K562 (cell line): ENCODE results near the gene PRKCE. TPM values are rescaled to one million over a fixed set of nuclear protein-coding genes. Genes with fewer than 3 reads are reported as not detected.

Source experiments
- ATAC-seq: fragments of 200-7000 bp; cut with Tn5 transposase; 3 replicates; pipeline ENCODE4 v1.9.1; 2020; ENCODE audit warnings: moderate library complexity
- BruUV-seq: library from RNA; stranded (reverse); fragments of 400-500 nt; replicated peaks from 2 replicates; lab custom pipeline; 2021; lab: Mats Ljungman, UMichigan
- CTCF ChIA-PET: fragments of 300-600 bp; formaldehyde crosslinking; extraction: SDS; loops from one replicate; lab custom pipeline; 2021; ENCODE audit warnings: low intra/inter-chr PET ratio; lab: Yijun Ruan, JAX
- POLR2A ChIA-PET: fragments of 300-600, 350-650 bp; sonication (Branson Sonifier 250); formaldehyde crosslinking; extraction: SDS; loops from one replicate; lab custom pipeline; 2021; ENCODE audit warnings: antibody characterized with exemption, inconsistent platforms; lab: Yijun Ruan, JAX
- DNase-seq, 4 experiments: peaks; one replicate each; pipeline versions ENCODE4 v3.0.0 to v3.0.0-alpha.2; 2011 to 2018; ENCODE audit warnings: low spot score in 3 of 4, mixed read lengths in 3 of 4; ENCODE audit errors: extremely low read depth in 1 of 4
- FAIRE-seq: peaks from 2 replicates; lab custom pipeline; 2011; peaks lifted over from hg19 to GRCh38; lab: Jason Lieb, UNC
- H2AFZ ChIP-seq: 2 replicates; pipeline ENCODE4 v1.6.0; 2011; ENCODE audit warnings: low read depth, low read length, control low read depth, inconsistent platforms
- H3K27ac ChIP-seq: fragments of 200-600 bp; 3 replicates; pipeline ENCODE4 v1.8.0; 2011; ENCODE audit warnings: low read depth, mild to moderate bottlenecking, control low read depth, inconsistent platforms, low read length, moderate library complexity, mixed read lengths; ENCODE audit errors: extremely low read depth
- H3K27me3 ChIP-seq, 2 experiments: fragments of 300-600 bp in 1 of 2; 2 replicates in 1 of 2; 3 replicates in 1 of 2; pipeline versions ENCODE4 v1.6.0 to v1.8.0; 2011; ENCODE audit warnings: inconsistent platforms in 2 of 2, low read length in 2 of 2, mild to moderate bottlenecking in 1 of 2, mixed read lengths in 1 of 2, moderate library complexity in 1 of 2; ENCODE audit not compliant: control insufficient read depth in 2 of 2, insufficient read depth in 2 of 2
- H3K36me3 ChIP-seq: fragments of 300-600 bp; 3 replicates; pipeline ENCODE4 v1.8.0; 2011; ENCODE audit warnings: mild to moderate bottlenecking, low read length, inconsistent platforms; ENCODE audit not compliant: control insufficient read depth, insufficient read depth
- H3K4me1 ChIP-seq, 2 experiments: fragments of 200-600 bp in 1 of 2; replicated peaks in 1 of 2; 2 replicates in 1 of 2; 3 replicates in 1 of 2; pipeline versions ENCODE4 v1.5.1 to v1.8.0; 2011; ENCODE audit warnings: inconsistent platforms in 2 of 2, low read length in 2 of 2, mild to moderate bottlenecking in 1 of 2, mixed read lengths in 1 of 2, moderate library complexity in 1 of 2; ENCODE audit not compliant: control insufficient read depth in 2 of 2, insufficient read depth in 2 of 2
- H3K4me2 ChIP-seq: 2 replicates; pipeline ENCODE4 v1.6.1; 2011; ENCODE audit warnings: low read length, control low read depth, inconsistent platforms, mixed read lengths; ENCODE audit not compliant: insufficient read depth
- H3K4me3 ChIP-seq: fragments of 200-600 bp; sonication (generic), shearing (Covaris generic); 2 replicates; pipeline ENCODE4 v1.5.1; 2016; ENCODE audit warnings: control low read depth, inconsistent platforms
- H3K79me2 ChIP-seq: fragments of 200-600 bp; 3 replicates; pipeline ENCODE4 v1.8.0; 2011; ENCODE audit warnings: low read length, inconsistent platforms; ENCODE audit not compliant: control insufficient read depth, insufficient read depth
- H3K9ac ChIP-seq, 2 experiments: 2 replicates each; pipeline versions ENCODE4 v1.6.0 to v1.6.1; 2011; ENCODE audit warnings: low read depth in 2 of 2, low read length in 2 of 2, control low read depth in 1 of 2, inconsistent platforms in 1 of 2, mild to moderate bottlenecking in 1 of 2, mixed read lengths in 1 of 2; ENCODE audit not compliant: insufficient read depth in 1 of 2
- H3K9me1 ChIP-seq: one replicate; pipeline ENCODE4 v1.6.0; 2011; ENCODE audit warnings: inconsistent platforms, mild to moderate bottlenecking, low read length, moderate library complexity; ENCODE audit not compliant: control insufficient read depth, insufficient read depth
- H3K9me3 ChIP-seq: replicated peaks from 2 replicates; pipeline ENCODE4 v1.5.1; 2011; ENCODE audit warnings: low read depth, low read length, inconsistent platforms; ENCODE audit not compliant: control insufficient read depth, insufficient read depth
- H4K20me1 ChIP-seq: replicated peaks from 2 replicates; pipeline ENCODE4 v1.6.1; 2011; ENCODE audit warnings: low read length, inconsistent platforms, mixed read lengths; ENCODE audit not compliant: control insufficient read depth, insufficient read depth
- HMGN3 ChIP-seq: IDR thresholded peaks from 2 replicates; pipeline ENCODE4 v1.6.1; 2011; ENCODE audit warnings: borderline replicate concordance, low read depth, mild to moderate bottlenecking, mixed read lengths, low read length; ENCODE audit not compliant: insufficient read length; ENCODE audit errors: extremely low read depth
- IFI16 ChIP-seq: fragments of 250-450 bp; sonication (Bioruptor Pico); IDR thresholded peaks from 2 replicates; pipeline ENCODE4 v2.1.2; 2022; ENCODE audit warnings: mild to moderate bottlenecking, inconsistent platforms
- KLF10 ChIP-seq: fragments of 250-450 bp; sonication (Bioruptor Pico); IDR thresholded peaks from 2 replicates; pipeline ENCODE4 v1.6.1; 2021; ENCODE audit warnings: matching md5 sums
- MCM2 ChIP-seq: fragments of 450-650 bp; IDR thresholded peaks from 2 replicates; pipeline ENCODE4 v1.6.1; 2017; ENCODE audit warnings: low read depth, mild to moderate bottlenecking
- RFX1 ChIP-seq: fragments of 450-650 bp; IDR thresholded peaks from 2 replicates; pipeline ENCODE4 v1.6.1; 2016; ENCODE audit warnings: mild to moderate bottlenecking, moderate library complexity
- SMC3 ChIP-seq: conservative IDR thresholded peaks from 2 replicates; pipeline ENCODE4 v1.6.1; 2011; ENCODE audit warnings: low read depth, low read length, improper control_type of control experiment; ENCODE audit not compliant: insufficient read depth
- SP2 ChIP-seq: IDR thresholded peaks from 2 replicates; pipeline ENCODE4 v1.6.1; 2011; ENCODE audit warnings: mild to moderate bottlenecking, low read depth, low read length, moderate library complexity; ENCODE audit not compliant: poor library complexity, severe bottlenecking; ENCODE audit errors: extremely low read depth
- TSC22D4 ChIP-seq: fragments of 450-650 bp; IDR thresholded peaks from 2 replicates; pipeline ENCODE4 v1.6.1; 2016; ENCODE audit warnings: missing genetic modification characterization, missing biosample characterization, control low read depth
- ZNF146 ChIP-seq: IDR thresholded peaks from one replicate; pipeline ENCODE4 v1.6.1; 2018; ENCODE audit warnings: missing compliant biosample characterization; ENCODE audit not compliant: unreplicated experiment
- ZNF174 ChIP-seq: fragments of 250-450 bp; sonication (Bioruptor Pico); IDR thresholded peaks from 2 replicates; pipeline ENCODE4 v1.4.0; 2020; ENCODE audit warnings: mild to moderate bottlenecking
- WGBS: fragments of 100-300 bp; shearing (Covaris generic); methylation state at CpG from one replicate; pipeline ENCODE4 v1.1.6; 2016; ENCODE audit warnings: low coverage, mixed read lengths; ENCODE audit not compliant: insufficient coverage; ENCODE audit errors: missing lambda C conversion rate; 5-methylcytosine and 5-hydroxymethylcytosine counted together
- in situ Hi-C: fragments of 300-500 bp; cut with MboI; formaldehyde crosslinking; loops from 4 replicates; pipeline ENCODE4 v1.15.0; 2018; ENCODE audit warnings: inconsistent platforms, mixed read lengths
- intact Hi-C: fragments of 100-400 bp; cut with micrococcal nuclease; formaldehyde crosslinking; loops from 2 replicates; pipeline ENCODE4 v1.14.2; 2022
- polyA plus RNA-seq, 8 experiments: library from polyadenylated mRNA; depleted of rRNA in 4 of 8; stranded (reverse) in 5 of 8; unstranded in 3 of 8; fragments of >200 nt; fragmentation: Nextera tagmentation in 2 of 8; fragmentation: Illumina TruSeq in 1 of 8; extraction: Ambion mirVana in 2 of 8; extraction: Trizol in 1 of 8; gene quantifications; 2 replicates each; pipeline versions ENCODE4 v1.2.1 to v1.2.3, GENCODE V29; 2011 to 2014; ENCODE audit warnings: inconsistent platforms in 1 of 8, missing spikeins in 1 of 8
- total RNA-seq, 7 experiments: library from RNA; depleted of rRNA in 6 of 7; stranded (reverse); fragments of >200 nt in 6 of 7; fragmentation: Illumina TruSeq in 2 of 7; extraction: Trizol in 2 of 7; gene quantifications; 2 replicates each; pipeline versions ENCODE4 v1.2.1 to v1.2.3, GENCODE V29; 2011 to 2021; ENCODE audit warnings: low replicate concordance in 1 of 7

Gene PRKCE
- total and polyA plus RNA-seq, 9 of the 15 experiments (the other 6 are each of a cell fraction or from before 2014, with no cell fraction given), result 0.06 to 1.0 (median 0.22) TPM; not detected in 1

DNA sequence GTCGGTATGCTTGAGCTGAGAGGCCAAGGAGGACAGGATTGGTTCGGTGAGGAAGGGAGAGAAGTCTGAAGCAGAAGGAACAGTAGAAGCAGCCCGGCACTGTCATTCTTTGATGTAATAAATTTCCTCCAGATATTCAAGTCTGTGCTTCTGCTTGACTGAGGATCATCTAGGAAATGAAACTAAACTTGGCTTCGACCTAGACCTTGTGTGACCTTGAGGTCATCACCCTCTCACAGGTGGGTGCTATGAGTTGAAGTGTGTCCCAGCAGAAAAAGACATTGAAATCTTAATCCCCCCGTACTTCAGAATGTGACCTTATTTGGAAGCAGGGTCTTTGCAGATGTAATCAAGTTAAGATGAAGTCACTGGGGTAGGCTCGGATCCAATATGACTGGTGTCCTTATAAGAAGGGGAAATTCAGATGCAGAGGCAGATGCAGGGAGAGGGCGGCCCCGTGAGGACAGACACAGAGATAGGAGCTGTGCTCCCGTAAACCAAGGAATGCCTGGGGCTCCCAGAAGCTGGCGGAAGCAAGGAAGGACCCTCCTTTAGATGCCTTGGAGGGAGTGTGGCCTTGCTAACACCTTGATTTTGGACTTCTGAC is 49.0 kb downstream of the PRKCE start (continued):
- no peak for TF ChIP-seq HMGN3
- TF ChIP-seq IFI16 (CRISPR knock-in tag), result no peak

DNA sequence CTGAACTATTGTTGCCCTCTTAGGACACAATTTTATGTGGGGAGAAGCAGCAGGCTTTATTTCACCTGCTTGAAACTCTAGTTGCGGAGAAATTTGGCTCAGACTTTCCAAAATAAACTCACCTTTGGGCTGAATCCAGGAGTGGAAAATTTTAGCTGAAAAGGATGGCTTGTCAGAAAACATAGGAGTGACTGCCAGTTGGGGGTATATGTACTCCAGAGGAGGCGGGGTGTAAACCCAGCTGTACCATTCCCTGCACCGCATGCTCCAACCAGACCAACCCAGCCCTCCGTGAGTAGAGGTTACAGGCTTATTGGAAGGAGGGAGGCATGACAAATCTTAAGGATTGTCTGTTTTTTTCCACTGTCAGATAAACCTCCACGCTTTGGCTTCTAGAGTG is 53.8 kb downstream of the PRKCE start:
- no peaks in the 10 kb centered on the region for H3K9me3 ChIP-seq

DNA sequence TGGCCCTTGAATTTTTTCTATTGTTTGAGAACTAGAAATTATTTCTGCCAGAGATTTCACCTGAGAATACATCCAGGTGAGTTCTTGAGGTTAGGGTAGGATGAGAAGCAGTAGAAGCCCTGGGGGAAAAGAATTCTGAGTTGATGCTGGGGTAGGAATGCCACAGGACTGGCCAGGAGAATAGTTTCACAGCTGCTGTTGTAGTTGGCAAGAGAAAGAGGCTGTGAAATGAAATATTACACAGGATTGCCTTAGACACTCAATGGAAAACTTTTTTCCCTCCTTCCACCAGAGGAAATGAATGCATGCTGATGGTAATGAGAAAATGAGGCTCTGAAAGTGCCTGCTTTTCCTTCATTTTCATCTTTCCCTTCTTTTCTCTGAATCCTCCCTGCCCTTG is 54.6 kb downstream of the PRKCE start:
- FAIRE-seq, result no peak
- Histone ChIP-seq H3K9ac (no peak overlapping the region), H4K20me1 (no peaks in the 10 kb centered on the region), H3K9me1 (no peaks in the 10 kb centered on the region), H3K36me3 (no peaks in the 10 kb centered on the region), H3K27ac (no peak overlapping the region), H3K4me2 (no peak overlapping the region), H3K9me3 (no peaks in the 10 kb centered on the region), H3K79me2 (no peaks in the 10 kb centered on the region), H3K27me3 (peaks cover 0 to 14% of the 10 kb centered on the region in 2 experiments; a peak in 4 of 5 replicates), H3K4me1 (no peaks in the 10 kb centered on the region), H3K4me3 (no peak overlapping the region), H2AFZ (no peak overlapping the region)
- BruUV-seq, result no TSS peak
- intact Hi-C loops (no loop called here), in situ Hi-C loops (no loop called here)
- ChIA-PET CTCF (no interaction called here), POLR2A (no interaction called here)
- DNase-seq, result no peak
- TF ChIP-seq SP2 (no peak), ZNF174 (CRISPR knock-in tag) (no peak), ZNF146 (CRISPR knock-in tag) (no peak), MCM2 (no peak), KLF10 (no peak), SMC3 (no peak), RFX1 (no peak)
- no peak for ATAC-seq

More for the DNA sequence above, 53.8 kb downstream of the PRKCE start:
- FAIRE-seq (no peak), DNase-seq (no peak), ATAC-seq (no peak)
- no peaks in the 10 kb centered on the region for H3K79me2 ChIP-seq
- H3K4me1 ChIP-seq, result no peaks in the 10 kb centered on the region
- TF ChIP-seq TSC22D4 (tag), result no peak
- H2AFZ ChIP-seq, result no peak overlapping the region
- 0% methylated on average over 5 of the region's 5 CpGs for WGBS
- no peaks in the 10 kb centered on the region for H3K9me1 ChIP-seq
- no peak overlapping the region for H3K27ac ChIP-seq
- no peak overlapping the region for H3K4me3 ChIP-seq
- no peaks in the 10 kb centered on the region for H3K36me3 ChIP-seq
- H3K27me3 ChIP-seq, result peaks cover 0 to 20% of the 10 kb centered on the region in 2 experiments; a peak in 4 of 5 replicates
- no TSS peak for BruUV-seq
- ChIA-PET CTCF (no interaction called here), POLR2A (interaction anchor here (2.0 kb wide), 1 partner anchor 10 kb away, joined by 7 read pairs; no protein-coding TSS in a partner anchor)
- H4K20me1 ChIP-seq, result no peaks in the 10 kb centered on the region
- intact Hi-C loops (no loop called here), in situ Hi-C loops (no loop called here)
- no peak overlapping the region for H3K4me2 ChIP-seq
- H3K9ac ChIP-seq, result no peak overlapping the region
